GM18502 (cell line): Measurements from ENCODE around the gene GJA1.
"Not testable (repeated sequence)": the region's sequence is repeated elsewhere in the genome, so short reads cannot be mapped to it uniquely, and the experiment has no call there.

Experiments
- ATAC-seq: cut with Tn5 transposase; IDR thresholded peaks from one replicate; pipeline ENCODE4 v1.9.1; 2021; ENCODE audit warnings: mild to moderate bottlenecking; ENCODE audit not compliant: unreplicated experiment, poor library complexity

GJA1 gene

DNA sequence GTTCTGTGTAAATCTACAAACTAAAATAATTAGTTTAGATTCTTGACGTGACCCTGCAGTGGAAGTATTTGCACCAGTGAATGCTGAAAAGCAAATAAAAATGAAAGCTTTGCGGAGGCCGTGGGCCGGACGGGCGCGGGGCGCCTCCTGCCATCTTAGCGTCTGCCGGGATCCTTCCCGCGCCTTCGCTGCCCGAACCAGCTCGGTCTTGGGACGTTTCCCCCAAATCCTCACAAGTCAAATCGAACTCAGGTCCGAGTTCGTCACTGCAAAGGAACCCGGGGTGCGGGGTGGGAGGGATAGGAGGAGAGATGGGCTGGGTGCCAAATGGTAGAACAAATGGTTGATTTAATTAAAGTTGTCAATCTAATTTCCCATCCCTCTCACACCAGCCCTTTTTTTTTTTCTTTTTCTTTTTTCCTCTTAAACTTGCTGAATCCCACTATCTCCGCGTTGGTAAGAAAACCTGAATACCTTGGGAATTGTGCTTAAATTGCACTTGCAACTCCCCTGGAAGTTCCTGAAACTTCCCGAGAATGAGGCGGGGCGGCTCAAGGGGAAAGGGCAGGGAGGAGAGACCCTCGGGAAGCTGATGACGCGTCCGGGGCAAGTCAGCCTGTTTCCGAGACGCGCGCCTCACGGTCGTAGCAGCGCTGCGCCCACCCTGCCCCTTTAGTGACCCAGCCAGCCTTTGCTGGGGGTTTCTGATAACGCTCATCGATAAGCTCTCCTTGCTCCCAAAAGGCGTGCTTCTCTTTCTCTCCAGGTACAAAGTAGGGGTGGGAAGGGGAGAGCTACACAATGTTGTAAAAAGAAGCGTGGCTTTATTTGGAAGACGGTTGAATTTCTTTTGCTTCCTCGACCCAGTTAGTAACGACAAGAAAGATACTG, 1.8 kb downstream of the GJA1 start:
- ATAC-seq, result no peak

DNA sequence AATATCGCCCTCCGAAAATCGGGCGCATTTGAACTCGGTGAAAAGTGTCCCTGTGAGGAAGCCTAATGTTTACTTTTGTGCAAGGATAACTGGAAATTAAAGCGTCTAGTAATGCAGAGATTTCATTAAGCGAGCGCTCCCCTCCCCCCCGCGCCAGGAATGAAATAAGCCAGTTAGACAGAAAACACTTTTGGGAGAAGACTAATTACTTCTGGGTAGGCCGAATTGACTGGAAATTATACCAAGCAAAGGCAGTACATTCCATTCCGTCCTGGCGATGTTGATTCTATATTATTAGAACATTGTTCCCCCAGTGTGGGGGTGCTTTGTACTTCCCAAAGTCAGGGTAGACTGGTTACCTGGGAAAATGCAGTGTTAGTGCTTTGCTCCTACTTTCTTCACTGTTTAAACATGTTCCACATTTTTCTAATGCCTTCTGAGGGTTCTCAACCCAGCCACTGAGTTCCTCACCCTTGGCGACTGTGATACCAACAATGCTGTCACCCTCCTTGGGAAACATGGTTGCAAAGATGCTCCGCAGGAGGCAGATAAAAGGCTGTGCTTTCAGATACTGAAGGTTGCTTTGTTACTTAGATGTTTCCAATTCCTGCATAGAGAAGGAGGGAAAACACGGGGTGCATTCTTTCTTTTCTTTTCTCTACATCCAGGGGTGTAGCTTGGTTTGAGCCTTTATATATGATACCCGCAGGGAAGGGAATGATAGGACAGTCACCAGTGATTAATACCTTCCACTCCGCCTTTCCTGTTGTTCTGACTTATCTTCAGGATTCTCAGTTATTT, 2.6 kb downstream of the GJA1 start:
- no peak for ATAC-seq

DNA sequence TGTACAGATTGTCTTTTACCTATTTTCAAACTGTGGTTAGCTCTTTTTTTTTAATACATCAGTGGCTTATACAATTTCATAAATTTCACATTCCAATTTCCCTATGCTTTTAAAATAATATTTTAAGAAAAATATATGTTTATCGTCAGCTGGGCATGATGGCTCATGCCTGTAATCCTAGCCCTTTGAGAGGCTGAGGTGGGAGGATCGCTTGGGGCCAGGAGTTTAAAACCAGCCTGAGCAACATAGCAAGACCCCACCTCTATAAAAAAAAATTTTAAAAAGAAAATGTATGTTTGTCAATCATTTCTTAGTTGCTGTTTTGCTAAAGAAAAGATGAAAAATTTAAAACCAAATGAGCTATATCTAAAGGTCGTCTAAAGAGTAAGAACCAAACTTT, 3.4 kb downstream of the GJA1 start:
- no peak for ATAC-seq

DNA sequence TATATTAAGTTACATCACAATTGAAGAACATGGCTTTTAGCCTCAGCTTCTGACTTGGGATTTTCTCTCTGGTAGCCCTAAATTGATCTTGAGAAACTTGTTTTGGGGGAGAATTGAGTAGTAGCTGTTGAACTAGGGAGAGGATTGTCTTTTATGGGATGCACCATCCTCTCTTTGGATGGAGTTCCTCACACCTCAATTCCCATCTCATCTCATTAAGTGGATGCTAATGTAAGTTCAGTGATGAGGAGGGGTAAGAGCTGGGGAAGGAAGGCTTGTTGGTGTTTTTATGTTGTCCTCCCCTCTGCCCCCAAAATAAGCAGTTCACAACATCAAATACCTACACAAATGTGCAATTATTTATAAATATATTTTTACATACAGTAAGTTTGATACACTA, 4.0 kb downstream of the GJA1 start:
- ATAC-seq, result no peak

DNA sequence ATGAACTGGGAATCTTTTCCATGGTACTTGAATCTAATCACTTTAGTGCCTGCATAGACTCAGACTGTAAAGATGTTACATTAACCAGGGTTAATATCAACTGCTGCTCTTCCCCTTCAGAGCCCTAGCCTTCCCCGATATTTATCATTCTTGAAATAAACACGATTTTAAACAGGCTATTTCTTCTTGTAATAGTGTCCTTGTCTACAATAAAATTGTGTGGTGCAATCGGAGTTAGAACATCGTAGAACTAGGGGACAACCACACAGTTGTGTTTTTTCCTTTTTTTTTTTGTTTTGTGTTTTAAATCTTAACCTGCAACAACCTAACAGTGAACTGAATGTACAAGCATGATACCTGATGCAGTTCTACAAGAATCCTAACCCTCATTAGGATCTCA, 4.5 kb downstream of the GJA1 start:
- ATAC-seq, result no peak

DNA sequence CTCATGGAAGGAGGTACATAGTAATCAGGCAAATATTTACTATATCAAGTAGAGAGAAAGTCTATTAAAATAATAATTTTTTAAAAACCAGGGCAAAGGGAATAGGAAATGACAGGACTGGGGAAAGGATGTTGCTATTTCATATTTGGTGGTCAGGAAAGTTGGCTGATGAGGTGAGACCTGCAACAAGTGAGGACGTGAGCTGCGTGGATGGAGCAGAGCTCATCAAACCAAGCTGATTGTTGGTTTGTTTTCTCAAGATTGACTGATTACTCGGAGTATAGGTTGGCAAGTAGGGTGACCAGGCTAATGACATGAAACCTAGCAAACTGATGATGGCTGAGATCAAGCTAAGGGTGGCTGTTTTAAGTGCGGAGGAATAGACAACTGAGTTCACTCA, 6.0 kb downstream of the GJA1 start:
- ATAC-seq, result no peak

DNA sequence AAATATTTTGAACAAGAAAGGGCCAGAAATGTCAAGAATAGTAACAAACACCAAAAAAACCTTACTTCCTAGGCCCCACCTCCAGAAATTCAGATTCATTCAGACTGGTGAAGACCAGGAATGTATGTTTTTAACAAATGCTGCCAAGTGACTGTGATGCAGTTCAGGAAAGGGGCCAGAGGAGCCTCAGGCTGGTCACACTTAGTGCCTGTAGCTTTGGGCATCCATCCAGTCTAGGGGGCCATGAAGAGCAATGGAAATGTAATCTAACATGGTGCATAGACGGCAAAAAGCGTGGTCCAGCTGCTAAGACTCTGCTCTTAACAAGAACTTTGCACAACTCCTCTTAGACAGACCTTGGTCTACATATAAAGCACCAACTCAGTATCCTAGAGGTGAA, 7.1 kb downstream of the GJA1 start:
- no peak for ATAC-seq

DNA sequence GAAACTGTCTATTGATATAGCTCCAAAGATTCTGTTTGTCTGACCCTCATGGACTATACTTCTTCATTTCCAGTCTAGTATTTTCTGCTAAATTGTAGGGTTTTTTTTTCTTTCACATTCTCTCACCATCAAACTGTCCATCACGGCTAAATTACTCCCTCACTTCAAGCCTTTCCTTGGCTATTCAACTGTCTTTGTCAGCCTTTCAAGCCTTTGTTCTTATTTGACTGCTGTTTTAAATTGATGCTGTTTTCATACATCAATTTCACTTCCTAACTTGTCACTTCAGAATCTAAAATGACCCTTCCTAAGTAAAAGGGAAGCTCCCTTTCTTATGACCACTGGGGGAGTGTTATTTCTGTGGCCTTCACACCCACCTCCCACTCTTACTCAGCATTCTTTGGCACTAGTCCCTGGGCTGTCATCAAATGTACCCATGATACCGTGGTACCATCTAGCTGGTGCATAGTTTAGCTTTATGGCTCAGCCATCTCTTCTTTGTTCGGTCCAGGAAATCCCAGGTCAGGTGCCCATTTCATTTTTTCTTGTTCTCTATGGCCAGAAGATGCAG, 8.6 kb downstream of the GJA1 start:
- ATAC-seq, result no peak

DNA sequence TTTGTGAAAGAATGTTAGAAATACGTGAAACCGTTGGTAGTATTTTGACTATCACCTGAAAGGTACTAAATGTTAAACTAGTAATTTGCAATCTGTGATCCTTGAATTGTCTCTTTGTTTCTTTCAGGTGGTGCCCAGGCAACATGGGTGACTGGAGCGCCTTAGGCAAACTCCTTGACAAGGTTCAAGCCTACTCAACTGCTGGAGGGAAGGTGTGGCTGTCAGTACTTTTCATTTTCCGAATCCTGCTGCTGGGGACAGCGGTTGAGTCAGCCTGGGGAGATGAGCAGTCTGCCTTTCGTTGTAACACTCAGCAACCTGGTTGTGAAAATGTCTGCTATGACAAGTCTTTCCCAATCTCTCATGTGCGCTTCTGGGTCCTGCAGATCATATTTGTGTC, 11.3 kb downstream of the GJA1 start:
- ATAC-seq, result not testable (repeated sequence)

DNA sequence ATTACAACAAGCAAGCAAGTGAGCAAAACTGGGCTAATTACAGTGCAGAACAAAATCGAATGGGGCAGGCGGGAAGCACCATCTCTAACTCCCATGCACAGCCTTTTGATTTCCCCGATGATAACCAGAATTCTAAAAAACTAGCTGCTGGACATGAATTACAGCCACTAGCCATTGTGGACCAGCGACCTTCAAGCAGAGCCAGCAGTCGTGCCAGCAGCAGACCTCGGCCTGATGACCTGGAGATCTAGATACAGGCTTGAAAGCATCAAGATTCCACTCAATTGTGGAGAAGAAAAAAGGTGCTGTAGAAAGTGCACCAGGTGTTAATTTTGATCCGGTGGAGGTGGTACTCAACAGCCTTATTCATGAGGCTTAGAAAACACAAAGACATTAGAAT, 12.3 kb downstream of the GJA1 start:
- not testable (repeated sequence) for ATAC-seq

DNA sequence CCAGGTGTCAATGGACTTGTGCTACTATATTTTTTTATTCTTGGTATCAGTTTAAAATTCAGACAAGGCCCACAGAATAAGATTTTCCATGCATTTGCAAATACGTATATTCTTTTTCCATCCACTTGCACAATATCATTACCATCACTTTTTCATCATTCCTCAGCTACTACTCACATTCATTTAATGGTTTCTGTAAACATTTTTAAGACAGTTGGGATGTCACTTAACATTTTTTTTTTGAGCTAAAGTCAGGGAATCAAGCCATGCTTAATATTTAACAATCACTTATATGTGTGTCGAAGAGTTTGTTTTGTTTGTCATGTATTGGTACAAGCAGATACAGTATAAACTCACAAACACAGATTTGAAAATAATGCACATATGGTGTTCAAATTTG, 13.1 kb downstream of the GJA1 start:
- not testable (repeated sequence) for ATAC-seq

DNA sequence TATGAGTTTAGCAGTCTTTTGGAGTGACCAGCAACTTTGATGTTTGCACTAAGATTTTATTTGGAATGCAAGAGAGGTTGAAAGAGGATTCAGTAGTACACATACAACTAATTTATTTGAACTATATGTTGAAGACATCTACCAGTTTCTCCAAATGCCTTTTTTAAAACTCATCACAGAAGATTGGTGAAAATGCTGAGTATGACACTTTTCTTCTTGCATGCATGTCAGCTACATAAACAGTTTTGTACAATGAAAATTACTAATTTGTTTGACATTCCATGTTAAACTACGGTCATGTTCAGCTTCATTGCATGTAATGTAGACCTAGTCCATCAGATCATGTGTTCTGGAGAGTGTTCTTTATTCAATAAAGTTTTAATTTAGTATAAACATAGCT, 13.9 kb downstream of the GJA1 start:
- ATAC-seq, result no peak

DNA sequence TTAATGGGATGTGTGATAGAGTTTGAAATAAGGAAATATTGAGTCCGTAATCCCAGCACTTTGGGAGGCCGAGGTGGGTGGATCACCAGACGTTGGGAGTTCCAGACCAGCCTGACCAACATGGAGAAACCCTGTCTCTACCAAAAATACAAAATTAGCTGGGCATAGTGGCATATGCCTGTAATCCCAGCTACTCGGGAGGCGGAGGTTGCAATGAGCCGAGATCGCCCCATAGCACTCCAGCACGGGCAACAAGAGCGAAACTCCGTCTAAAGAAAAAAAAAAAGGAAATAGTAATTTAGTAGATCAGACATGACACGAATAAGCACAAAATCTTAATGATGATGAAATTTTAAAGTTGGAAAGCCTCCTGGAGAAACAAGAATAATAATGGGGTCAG, 14.8 kb downstream of the GJA1 start:
- ATAC-seq, result no peak

DNA sequence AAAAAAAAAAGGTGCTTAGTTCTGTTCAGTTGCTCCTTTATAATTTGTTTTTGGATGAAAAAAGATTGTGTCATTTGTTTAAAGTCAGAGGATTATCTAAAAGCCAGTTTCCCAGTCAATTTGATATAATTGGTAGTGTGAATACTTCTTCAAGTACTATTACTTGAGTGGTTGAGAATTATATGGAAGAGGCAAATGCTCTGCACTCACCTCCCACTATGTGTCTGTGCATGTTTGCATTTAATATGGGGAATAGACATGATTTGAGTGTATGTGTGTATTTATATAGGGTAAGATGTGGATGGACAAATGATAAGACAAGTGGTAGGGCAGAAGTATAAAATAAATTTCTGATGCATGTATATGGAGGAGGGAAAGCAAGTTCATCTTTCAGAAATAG, 15.8 kb downstream of the GJA1 start:
- ATAC-seq, result no peak

DNA sequence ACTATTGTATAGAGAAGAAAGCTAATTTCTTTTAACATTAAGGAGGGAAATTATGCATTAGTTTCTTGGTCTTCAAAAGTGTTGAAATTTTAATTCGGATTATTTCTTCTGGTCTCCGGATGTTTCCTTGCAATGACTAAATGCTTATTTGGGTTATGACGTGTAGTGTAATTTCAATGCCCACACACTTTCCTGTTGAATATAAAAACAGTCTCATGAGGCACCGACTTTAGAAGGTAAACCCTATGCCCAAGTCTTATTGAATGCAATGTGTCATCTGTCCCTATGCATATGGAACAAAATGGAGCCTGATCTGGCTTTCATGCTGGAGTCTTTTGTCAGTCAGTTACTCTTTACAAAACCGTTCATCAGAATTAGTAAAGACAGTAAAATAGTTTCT, 17.7 kb downstream of the GJA1 start:
- no peak for ATAC-seq

DNA sequence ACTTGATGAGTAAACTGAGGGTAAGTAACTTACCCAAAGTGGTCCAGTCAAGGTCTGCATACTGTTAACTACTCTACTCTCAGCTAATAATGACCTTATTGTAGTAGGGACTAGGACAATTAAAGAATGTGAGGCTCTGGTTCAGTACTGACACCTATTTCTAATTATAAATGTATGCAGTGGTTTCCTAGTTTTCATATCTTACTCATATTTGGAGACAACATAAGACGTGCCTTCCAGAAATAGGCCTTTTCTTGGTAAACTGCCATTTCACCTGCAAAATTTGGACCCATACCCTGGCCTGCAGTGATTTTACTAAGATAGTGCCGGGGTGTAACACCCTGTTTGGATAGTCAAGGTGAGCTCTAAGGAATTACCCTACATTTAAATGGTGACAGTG, 24.7 kb downstream of the GJA1 start:
- ATAC-seq, result peak; percentile 79

DNA sequence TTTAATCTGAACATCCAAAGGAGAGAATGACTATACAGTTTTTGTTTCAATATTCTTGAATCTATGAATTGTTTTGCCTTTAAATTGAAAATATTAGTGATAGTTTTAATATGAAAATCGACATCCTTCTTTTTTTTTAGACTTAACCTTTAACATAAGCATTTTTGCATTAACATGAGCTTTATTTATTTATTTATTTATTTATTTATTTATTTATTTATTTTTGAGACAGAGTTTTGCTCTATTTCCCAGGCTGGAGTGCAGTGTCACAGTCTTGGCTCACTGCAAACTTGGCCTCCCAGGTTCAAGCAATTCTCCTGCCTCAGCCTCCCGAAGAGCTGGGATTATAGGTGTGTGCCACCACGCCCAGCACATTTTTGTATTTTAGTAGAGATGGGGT, 27.6 kb downstream of the GJA1 start:
- ATAC-seq, result no peak

DNA sequence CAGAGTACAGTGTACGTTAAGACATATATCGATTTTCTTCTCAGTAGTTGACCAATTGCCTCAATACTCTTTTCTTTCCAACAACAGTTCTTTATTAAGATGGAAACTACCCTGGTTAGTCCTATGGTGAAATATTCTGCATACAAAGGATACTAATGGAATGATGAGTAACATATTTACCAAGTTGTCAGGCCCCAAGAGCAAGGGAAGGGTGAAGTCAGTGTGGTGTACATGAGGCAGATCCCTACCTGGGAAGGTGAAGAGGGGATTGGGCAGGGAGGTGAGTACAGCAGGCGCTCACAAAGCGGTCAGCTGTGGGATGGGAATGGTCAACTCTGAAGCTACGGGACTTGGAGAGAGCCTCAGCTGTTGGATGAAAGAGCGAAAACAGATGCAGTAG, 29.7 kb downstream of the GJA1 start:
- ATAC-seq, result no peak

DNA sequence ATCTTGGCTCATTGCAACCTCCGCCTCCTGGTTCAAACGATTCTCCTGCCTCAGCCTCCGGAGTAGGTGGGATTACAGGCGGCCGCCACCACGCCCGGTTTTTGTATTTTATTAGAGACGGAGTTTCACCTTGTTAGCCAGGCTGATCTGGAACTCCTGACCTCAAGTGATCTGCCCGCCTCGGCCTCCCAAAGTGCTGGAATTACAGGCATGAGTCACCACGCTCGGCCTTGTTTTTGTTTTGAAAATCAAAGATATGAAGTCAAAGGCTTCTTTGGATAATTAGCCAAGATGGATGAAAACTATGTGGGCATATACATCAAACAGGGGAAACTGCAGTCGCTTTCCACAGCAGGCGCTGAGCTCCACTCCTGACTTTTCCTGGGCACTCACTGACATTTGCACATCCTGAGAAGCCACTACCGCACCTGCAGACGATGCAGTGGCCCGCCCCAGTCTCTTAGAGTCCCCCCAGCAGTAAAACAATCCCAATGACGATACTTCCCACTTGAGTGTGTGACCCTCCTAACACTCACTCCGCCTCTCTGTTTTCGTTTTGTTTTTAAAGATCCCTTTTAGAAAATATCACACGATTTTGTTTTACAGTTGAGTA, 44.1 kb downstream of the GJA1 start:
- no peak for ATAC-seq

DNA sequence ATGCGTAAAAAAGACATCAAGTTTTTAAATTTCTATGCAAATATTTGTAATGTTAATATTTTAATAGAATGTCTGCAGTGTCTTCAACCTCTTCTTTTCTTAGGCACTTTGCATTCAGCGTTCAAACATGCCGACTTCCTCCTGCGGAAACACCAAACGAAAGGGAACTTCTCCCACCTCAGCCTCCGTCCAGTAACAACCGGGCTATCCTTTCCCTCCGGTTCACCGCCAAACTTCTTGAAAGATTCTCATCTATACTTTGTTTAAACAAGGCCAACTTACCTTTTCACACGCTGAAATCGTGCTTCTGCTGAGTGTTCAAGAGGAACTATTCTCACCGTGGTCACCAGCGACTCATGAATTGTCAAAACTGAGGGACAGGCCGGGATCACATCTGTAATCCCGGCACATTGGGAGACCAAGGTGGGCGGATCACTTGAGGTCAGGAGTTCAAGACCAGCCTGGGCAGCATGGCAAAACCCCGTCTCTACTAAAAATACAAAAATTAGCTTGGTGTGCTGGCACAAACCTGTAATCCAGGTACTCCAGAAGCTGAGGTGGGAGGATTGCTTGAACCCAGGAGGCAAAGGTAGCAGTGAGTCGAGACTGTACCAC, 44.8 kb downstream of the GJA1 start:
- ATAC-seq, result no peak
